ENCODE results near the gene AP2A1.

AP2A1 gene

DNA sequence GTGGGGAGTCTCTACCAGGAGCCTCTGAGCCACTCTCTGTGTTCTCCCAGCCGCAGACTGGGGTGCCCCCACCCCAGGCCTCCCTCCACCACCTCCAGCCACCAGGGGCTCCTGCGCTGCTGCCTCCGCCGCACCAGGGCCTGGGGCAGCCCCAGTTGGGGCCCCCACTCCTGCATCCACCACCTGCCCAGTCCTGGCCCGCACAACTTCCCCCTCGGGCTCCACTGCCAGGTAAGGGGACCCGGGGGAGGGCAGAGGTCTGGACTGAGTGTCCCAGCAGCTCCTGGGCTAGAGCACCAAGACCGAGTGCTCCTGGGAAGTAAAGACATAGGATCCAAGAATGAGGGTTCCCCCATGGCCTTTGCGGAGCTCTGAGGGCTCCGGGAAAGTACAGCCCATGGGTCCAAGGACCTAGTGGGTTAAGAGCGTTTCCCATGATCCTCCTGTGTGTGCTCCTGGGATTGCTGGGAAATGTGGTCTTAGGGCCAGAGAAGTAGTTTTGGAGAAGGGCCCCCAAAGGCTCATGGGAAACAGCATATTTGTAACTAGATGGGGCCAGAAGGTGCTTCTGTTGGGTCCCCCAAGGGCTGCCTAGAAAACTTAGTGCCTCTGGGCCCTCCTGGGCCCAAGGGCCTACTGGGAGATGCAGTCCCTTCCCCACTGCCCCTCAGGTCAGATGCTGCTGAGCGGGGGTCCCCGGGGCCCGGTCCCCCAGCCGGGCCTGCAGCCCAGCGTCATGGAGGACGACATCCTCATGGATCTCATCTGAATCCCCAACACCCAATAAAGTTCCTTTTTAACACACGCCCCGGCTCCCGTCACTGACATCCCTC, 69.6 kb downstream of the AP2A1 start:
- H3K4me1 ChIP-seq (ENCODE audit: insufficient read depth, low read length), result no peaks in the 10 kb centered on the region
- H3K27ac ChIP-seq (ENCODE audit: low read depth, low read length), result peak overlapping the region; percentile 7
- H3K36me3 ChIP-seq (ENCODE audit: insufficient read depth, low read length), result peaks cover 75% of the 10 kb centered on the region

GRCh38 chr19:49837009-49837310, 70.2 kb downstream of the AP2A1 start:
- Histone ChIP-seq H3K36me3 (ENCODE audit: insufficient read depth, low read length) (peaks cover 70% of the 10 kb centered on the region), H3K4me1 (ENCODE audit: insufficient read depth, low read length) (no peaks in the 10 kb centered on the region), H3K27ac (ENCODE audit: low read depth, low read length) (no peak overlapping the region), H3K4me3 (ENCODE audit: low read depth in 1 of 2, low read length in 2 of 2) (no peak overlapping the region), H3K9me3 (ENCODE audit: low read length) (no peaks in the 10 kb centered on the region), H3K27me3 (ENCODE audit: control insufficient read depth in 1 of 2, insufficient read depth in 2 of 2, low read length in 2 of 2) (no peaks in the 10 kb centered on the region), H3K9ac (ENCODE audit: low read length) (no peak overlapping the region)

More for the DNA sequence above, 69.6 kb downstream of the AP2A1 start:
- Histone ChIP-seq H3K9me3 (ENCODE audit: low read length) (no peaks in the 10 kb centered on the region), H3K4me3 (ENCODE audit: low read depth in 1 of 2, low read length in 2 of 2) (no peak overlapping the region), H3K9ac (ENCODE audit: low read length) (no peak overlapping the region), H3K27me3 (ENCODE audit: control insufficient read depth in 1 of 2, insufficient read depth in 2 of 2, low read length in 2 of 2) (no peaks in the 10 kb centered on the region)

DNA sequence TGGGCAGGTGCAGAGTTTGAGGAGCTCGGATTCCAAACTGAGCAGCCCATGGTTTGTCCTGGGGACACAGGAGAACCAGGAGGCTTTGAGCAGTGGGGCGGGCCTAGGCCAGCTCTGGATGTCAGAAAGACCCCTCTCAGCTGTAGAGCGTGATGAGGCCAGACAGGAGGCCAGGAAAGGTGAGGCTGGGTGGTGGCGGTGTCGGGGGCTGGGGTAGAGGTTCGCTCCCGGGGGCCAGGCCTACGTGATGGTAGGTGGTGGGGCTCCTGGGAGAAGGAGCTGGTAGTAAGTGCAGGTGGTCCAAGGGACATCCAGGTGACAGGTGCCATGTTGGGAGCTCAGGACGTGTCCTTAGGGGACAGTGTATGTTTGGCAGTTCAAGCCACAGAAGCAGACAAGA, 70.6 kb downstream of the AP2A1 start:
- H3K27ac ChIP-seq (ENCODE audit: low read depth, low read length), result no peak overlapping the region
- H3K9me3 ChIP-seq (ENCODE audit: low read length), result no peaks in the 10 kb centered on the region
- H3K4me1 ChIP-seq (ENCODE audit: insufficient read depth, low read length), result no peaks in the 10 kb centered on the region
- no peak overlapping the region for H3K4me3 ChIP-seq (ENCODE audit: low read depth in 1 of 2, low read length in 2 of 2)
- H3K27me3 ChIP-seq (ENCODE audit: control insufficient read depth in 1 of 2, insufficient read depth in 2 of 2, low read length in 2 of 2), result no peaks in the 10 kb centered on the region
- peaks cover 65% of the 10 kb centered on the region for H3K36me3 ChIP-seq (ENCODE audit: insufficient read depth, low read length)
- H3K9ac ChIP-seq (ENCODE audit: low read length), result no peak overlapping the region

DNA sequence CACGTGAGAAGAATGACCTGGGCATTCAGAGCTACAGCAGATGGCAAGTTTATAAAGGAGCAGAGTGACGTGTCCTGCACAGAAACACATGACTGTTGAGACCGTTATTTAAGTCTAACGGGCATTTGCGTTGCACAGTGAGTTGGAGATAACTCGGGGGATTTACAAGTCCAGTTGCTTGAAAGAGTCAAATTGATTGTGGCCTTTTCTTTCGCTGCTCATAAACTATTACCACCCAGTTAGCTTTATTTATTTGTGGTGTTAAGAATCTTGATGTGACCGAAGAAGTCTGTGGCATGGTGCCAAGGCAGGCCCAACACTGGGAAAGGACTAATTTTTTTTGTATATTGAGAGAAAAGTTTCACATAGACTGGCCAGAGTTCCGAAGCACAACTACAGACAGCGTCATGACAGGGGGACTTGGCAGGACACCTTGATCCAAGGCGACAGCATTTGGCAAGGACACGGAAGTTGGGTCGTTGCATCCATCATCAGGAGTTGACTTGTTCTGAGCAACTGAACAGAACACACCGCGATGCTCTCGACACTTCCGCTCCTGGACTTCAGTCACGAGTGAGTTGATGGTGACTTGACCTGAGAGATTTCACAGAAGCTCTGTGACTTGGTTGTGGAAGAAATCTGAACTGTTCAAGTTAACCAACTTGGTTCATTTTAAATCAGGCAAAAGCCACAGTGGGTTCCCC, 72.2 kb downstream of the AP2A1 start:
- Histone ChIP-seq H3K4me1 (ENCODE audit: insufficient read depth, low read length) (no peaks in the 10 kb centered on the region), H3K36me3 (ENCODE audit: insufficient read depth, low read length) (peaks cover 54% of the 10 kb centered on the region), H3K4me3 (ENCODE audit: low read depth in 1 of 2, low read length in 2 of 2) (no peak overlapping the region), H3K9ac (ENCODE audit: low read length) (no peak overlapping the region), H3K27ac (ENCODE audit: low read depth, low read length) (peak overlapping the region; percentile 57), H3K9me3 (ENCODE audit: low read length) (no peaks in the 10 kb centered on the region), H3K27me3 (ENCODE audit: control insufficient read depth in 1 of 2, insufficient read depth in 2 of 2, low read length in 2 of 2) (no peaks in the 10 kb centered on the region)

DNA sequence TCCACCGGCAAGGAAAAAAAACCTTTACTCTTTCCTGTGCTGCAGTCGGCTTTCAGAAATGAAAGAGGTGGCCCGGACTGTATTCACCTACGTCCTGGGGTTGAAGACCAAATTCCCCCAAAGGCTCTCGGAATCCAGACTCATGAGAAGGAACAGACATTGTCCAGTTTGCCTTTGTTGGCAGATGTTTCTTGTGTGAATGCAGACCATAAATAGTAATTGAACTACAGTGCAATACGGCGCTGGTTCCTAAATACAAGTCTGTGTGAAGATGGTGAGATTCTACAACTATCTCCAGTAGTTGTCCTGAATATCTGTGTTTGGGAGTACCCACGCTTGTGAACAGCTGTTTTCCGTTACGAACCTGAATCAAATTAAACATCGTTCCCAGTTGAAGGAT, 72.9 kb downstream of the AP2A1 start:
- H3K9me3 ChIP-seq (ENCODE audit: low read length), result no peaks in the 10 kb centered on the region
- no peak overlapping the region for H3K4me3 ChIP-seq (ENCODE audit: low read depth in 1 of 2, low read length in 2 of 2)
- no peaks in the 10 kb centered on the region for H3K27me3 ChIP-seq (ENCODE audit: control insufficient read depth in 1 of 2, insufficient read depth in 2 of 2, low read length in 2 of 2)
- H3K36me3 ChIP-seq (ENCODE audit: insufficient read depth, low read length), result peaks cover 47% of the 10 kb centered on the region
- peak overlapping the region; percentile 50 for H3K27ac ChIP-seq (ENCODE audit: low read depth, low read length)
- no peaks in the 10 kb centered on the region for H3K4me1 ChIP-seq (ENCODE audit: insufficient read depth, low read length)
- H3K9ac ChIP-seq (ENCODE audit: low read length), result no peak overlapping the region

GRCh38 chr19:49840321-49840720, 73.5 kb downstream of the AP2A1 start:
- Histone ChIP-seq H3K9me3 (ENCODE audit: low read length) (no peaks in the 10 kb centered on the region), H3K4me3 (ENCODE audit: low read depth in 1 of 2, low read length in 2 of 2) (no peak overlapping the region), H3K27ac (ENCODE audit: low read depth, low read length) (peak overlapping the region; percentile 43), H3K9ac (ENCODE audit: low read length) (no peak overlapping the region), H3K36me3 (ENCODE audit: insufficient read depth, low read length) (peaks cover 41% of the 10 kb centered on the region), H3K27me3 (ENCODE audit: control insufficient read depth in 1 of 2, insufficient read depth in 2 of 2, low read length in 2 of 2) (no peaks in the 10 kb centered on the region), H3K4me1 (ENCODE audit: insufficient read depth, low read length) (no peaks in the 10 kb centered on the region)

DNA sequence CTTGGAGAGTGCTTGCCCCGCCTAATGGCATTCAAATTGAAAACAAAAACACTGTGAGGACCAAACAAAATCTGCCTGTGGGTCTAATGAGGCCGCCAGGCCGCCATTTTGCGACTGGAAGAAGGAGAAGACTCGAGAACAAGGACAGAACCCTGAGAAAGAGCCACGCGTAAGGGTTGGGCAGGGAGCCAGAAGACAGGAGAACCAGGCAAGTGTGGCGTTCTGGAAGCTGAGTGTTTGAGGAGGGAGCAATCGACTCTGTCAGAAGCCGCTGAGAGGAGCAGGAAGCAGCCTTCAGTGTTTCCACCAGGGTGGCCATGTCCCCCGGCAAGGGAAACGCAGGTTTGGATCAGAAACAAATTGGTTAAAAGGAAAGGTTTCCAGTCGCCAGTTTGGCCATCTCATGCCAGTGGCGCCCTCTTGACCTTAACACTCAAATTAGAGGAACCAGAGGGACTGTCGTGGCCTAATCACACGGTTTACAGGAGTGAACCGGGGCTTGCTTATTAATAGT, 74.0 kb downstream of the AP2A1 start:
- Histone ChIP-seq H3K9ac (ENCODE audit: low read length) (no peak overlapping the region), H3K4me3 (ENCODE audit: low read depth in 1 of 2, low read length in 2 of 2) (no peak overlapping the region), H3K9me3 (ENCODE audit: low read length) (no peaks in the 10 kb centered on the region), H3K36me3 (ENCODE audit: insufficient read depth, low read length) (peaks cover 36% of the 10 kb centered on the region), H3K27ac (ENCODE audit: low read depth, low read length) (no peak overlapping the region), H3K27me3 (ENCODE audit: control insufficient read depth in 1 of 2, insufficient read depth in 2 of 2, low read length in 2 of 2) (no peaks in the 10 kb centered on the region), H3K4me1 (ENCODE audit: insufficient read depth, low read length) (no peaks in the 10 kb centered on the region)

- Histone ChIP-seq H3K9ac (ENCODE audit: low read length) (no peak overlapping the region), H3K27ac (ENCODE audit: low read depth, low read length) (no peak overlapping the region), H3K4me1 (ENCODE audit: insufficient read depth, low read length) (no peaks in the 10 kb centered on the region), H3K27me3 (ENCODE audit: control insufficient read depth in 1 of 2, insufficient read depth in 2 of 2, low read length in 2 of 2) (no peaks in the 10 kb centered on the region), H3K9me3 (ENCODE audit: low read length) (no peaks in the 10 kb centered on the region), H3K36me3 (ENCODE audit: insufficient read depth, low read length) (peaks cover 12% of the 10 kb centered on the region), H3K4me3 (ENCODE audit: low read depth in 1 of 2, low read length in 2 of 2) (no peak overlapping the region)
Measured at GRCh38 chr19:49843265-49843664, 76.5 kb downstream of the AP2A1 start.

DNA sequence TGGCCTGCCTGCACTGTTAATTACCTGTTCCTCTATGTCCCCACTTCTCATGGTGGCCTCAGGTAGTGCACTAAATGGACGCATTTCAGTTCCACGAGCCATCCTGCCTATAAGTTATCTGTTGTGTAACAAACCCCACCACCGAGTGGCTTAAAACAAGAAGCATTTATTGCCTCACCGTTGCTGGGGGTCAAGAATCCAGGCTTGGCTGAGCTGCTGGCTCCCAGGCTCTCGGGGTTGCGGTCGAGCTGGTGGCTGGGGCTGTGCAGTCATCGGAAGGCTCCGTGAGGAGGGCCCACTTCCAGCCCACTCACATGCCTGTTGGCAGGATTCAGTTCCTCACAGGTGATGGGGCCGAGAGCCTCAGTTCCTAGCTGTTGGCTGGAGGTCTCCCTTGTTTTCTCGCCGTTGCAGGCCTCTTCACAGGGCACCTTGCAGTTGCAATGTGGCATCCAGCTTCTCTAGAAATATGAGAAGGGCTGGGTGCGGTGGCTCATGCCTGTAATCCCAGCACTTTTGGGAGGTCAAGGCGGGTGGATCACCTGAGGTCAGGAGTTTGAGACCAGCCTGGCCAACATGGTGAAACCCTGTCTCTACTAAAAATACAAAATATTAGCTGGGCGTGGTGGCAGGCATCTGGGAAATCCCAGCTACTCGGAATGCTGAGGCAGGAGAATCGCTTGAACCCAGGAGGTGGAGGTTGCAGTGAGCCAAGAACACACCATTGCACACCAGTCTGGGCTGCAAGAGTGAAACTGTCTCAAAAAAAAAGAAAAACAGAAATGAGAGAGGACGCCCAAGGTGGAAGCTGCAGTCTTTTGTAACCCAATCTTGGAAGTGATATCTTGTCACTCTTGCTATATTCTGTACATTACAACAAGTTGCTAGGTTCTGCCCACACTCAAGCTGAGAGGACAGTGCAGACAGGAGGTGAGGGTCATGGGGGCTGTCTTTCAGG, 77.6 kb downstream of the AP2A1 start:
- no peaks in the 10 kb centered on the region for H3K4me1 ChIP-seq (ENCODE audit: insufficient read depth, low read length)
- H3K27me3 ChIP-seq (ENCODE audit: control insufficient read depth in 1 of 2, insufficient read depth in 2 of 2, low read length in 2 of 2), result no peaks in the 10 kb centered on the region
- no peaks in the 10 kb centered on the region for H3K9me3 ChIP-seq (ENCODE audit: low read length)
- H3K27ac ChIP-seq (ENCODE audit: low read depth, low read length), result no peak overlapping the region
- H3K4me3 ChIP-seq (ENCODE audit: low read depth in 1 of 2, low read length in 2 of 2), result no peak overlapping the region
- H3K36me3 ChIP-seq (ENCODE audit: insufficient read depth, low read length), result peaks cover 2% of the 10 kb centered on the region
- no peak overlapping the region for H3K9ac ChIP-seq (ENCODE audit: low read length)

DNA sequence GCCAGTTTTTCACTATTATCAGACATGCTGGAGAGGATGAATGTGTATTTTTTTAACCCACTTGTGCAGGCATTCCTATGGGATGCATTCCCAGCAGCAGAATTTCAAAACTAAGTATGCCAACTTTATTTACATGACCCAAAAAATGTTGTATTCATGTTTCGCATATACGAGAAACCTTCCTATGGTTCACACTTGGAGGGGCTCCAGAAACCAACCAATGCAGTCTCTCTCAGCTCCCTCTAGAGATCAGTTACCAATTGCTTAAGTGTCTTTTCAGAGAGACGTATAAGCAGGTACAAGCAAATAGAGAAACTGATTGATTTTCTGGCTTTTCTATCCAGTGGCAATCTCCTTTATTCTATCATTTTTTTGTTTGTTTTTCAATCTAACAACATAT, 78.6 kb downstream of the AP2A1 start:
- no peak overlapping the region for H3K9ac ChIP-seq (ENCODE audit: low read length)
- H3K4me3 ChIP-seq (ENCODE audit: low read depth in 1 of 2, low read length in 2 of 2), result no peak overlapping the region
- H3K27me3 ChIP-seq (ENCODE audit: control insufficient read depth in 1 of 2, insufficient read depth in 2 of 2, low read length in 2 of 2), result no peaks in the 10 kb centered on the region
- no peak overlapping the region for H3K27ac ChIP-seq (ENCODE audit: low read depth, low read length)
- peaks cover 7% of the 10 kb centered on the region for H3K4me1 ChIP-seq (ENCODE audit: insufficient read depth, low read length)
- H3K36me3 ChIP-seq (ENCODE audit: insufficient read depth, low read length), result no peaks in the 10 kb centered on the region
- H3K9me3 ChIP-seq (ENCODE audit: low read length), result no peaks in the 10 kb centered on the region

DNA sequence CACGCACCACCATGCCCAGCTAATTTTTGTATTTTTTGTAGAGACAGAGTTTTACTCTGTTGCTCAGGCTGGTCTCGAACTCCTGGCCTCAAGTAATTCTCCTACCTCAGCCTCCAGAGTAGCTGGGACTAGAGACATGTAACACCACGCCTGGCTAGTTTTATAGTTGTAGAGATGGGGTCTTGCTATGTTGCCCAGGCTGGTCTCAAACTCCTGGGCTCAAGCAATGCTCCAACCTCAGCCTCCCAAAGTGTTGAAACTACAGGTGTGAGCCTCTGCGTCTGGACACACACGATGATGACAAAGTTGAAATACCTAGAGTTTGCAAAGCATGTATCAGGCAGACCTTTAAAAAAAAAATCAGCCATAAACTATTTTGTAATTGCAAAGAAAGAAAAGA, 79.6 kb downstream of the AP2A1 start:
- no peaks in the 10 kb centered on the region for H3K27me3 ChIP-seq (ENCODE audit: control insufficient read depth in 1 of 2, insufficient read depth in 2 of 2, low read length in 2 of 2)
- H3K4me3 ChIP-seq (ENCODE audit: low read depth in 1 of 2, low read length in 2 of 2), result no peak overlapping the region
- H3K4me1 ChIP-seq (ENCODE audit: insufficient read depth, low read length), result peaks cover 7% of the 10 kb centered on the region
- no peaks in the 10 kb centered on the region for H3K9me3 ChIP-seq (ENCODE audit: low read length)
- no peak overlapping the region for H3K27ac ChIP-seq (ENCODE audit: low read depth, low read length)
- no peaks in the 10 kb centered on the region for H3K36me3 ChIP-seq (ENCODE audit: insufficient read depth, low read length)
- no peak overlapping the region for H3K9ac ChIP-seq (ENCODE audit: low read length)
